ENCODE measurements around the gene TMEM151B. TPM values are rescaled to one million over a fixed set of nuclear protein-coding genes. Genes with fewer than 3 reads are reported as not detected.

Gene TMEM151B
- polyA plus RNA-seq, 1 of the 3 experiments (the other 2 are of a cell fraction): 0.05 TPM

GRCh38 chr6:44243345-44243744 is 26.9 kb upstream of the TMEM151B start:
- 91% methylated on average over 7 of the region's 7 CpGs for WGBS (ENCODE audit: low lambda C conversion rate)
- no peak overlapping the region for H3K4me3 ChIP-seq (ENCODE audit: low read depth in 2 of 2, low read length in 1 of 2)
- H3F3A ChIP-seq (replicated peaks; ENCODE audit: insufficient read depth): peaks cover 5% of the 10 kb centered on the region
- no peak for TF ChIP-seq FOXJ3 (CRISPR knock-in tag; IDR thresholded peaks at IDR 0.05)
- no peak for TF ChIP-seq CTCF (IDR thresholded peaks at IDR 0.05)
- TF ChIP-seq, protein P1, sequence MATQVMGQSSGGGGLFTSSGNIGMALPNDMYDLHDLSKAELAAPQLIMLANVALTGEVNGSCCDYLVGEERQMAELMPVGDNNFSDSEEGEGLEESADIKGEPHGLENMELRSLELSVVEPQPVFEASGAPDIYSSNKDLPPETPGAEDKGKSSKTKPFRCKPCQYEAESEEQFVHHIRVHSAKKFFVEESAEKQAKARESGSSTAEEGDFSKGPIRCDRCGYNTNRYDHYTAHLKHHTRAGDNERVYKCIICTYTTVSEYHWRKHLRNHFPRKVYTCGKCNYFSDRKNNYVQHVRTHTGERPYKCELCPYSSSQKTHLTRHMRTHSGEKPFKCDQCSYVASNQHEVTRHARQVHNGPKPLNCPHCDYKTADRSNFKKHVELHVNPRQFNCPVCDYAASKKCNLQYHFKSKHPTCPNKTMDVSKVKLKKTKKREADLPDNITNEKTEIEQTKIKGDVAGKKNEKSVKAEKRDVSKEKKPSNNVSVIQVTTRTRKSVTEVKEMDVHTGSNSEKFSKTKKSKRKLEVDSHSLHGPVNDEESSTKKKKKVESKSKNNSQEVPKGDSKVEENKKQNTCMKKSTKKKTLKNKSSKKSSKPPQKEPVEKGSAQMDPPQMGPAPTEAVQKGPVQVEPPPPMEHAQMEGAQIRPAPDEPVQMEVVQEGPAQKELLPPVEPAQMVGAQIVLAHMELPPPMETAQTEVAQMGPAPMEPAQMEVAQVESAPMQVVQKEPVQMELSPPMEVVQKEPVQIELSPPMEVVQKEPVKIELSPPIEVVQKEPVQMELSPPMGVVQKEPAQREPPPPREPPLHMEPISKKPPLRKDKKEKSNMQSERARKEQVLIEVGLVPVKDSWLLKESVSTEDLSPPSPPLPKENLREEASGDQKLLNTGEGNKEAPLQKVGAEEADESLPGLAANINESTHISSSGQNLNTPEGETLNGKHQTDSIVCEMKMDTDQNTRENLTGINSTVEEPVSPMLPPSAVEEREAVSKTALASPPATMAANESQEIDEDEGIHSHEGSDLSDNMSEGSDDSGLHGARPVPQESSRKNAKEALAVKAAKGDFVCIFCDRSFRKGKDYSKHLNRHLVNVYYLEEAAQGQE (IDR thresholded peaks at IDR 0.05; ENCODE audit: low read depth, low read length): no peak
- TF ChIP-seq MXI1 (IDR thresholded peaks at IDR 0.05; ENCODE audit: low read depth, low read length): no peak
- TF ChIP-seq GABPA (IDR thresholded peaks at IDR 0.05; ENCODE audit: low read depth): no peak
- no peak for TF ChIP-seq GATA2 (CRISPR knock-in tag; IDR thresholded peaks at IDR 0.05)
- TF ChIP-seq FOSL2 (IDR thresholded peaks at IDR 0.05; ENCODE audit: borderline replicate concordance, low read depth): no peak
- no peak for TF ChIP-seq USF2 (IDR thresholded peaks at IDR 0.05; ENCODE audit: borderline replicate concordance, low read depth, low read length)
- no peak for TF ChIP-seq SMC3 (IDR thresholded peaks at IDR 0.05; ENCODE audit: low read depth, low read length)
- TF ChIP-seq EZH2phosphoT487 (IDR thresholded peaks at IDR 0.05; ENCODE audit: borderline replicate concordance, low read depth): no peak
- TF ChIP-seq RAD21 (IDR thresholded peaks at IDR 0.05; ENCODE audit: low read length): no peak
- no peak for TF ChIP-seq RXRA (IDR thresholded peaks at IDR 0.05; ENCODE audit: borderline replicate concordance, low read depth)
- no peak for TF ChIP-seq EP300 (IDR thresholded peaks at IDR 0.05; ENCODE audit: borderline replicate concordance in 1 of 2, low read depth in 1 of 2, low read length in 1 of 2)
- no peak for TF ChIP-seq TCF12 (IDR thresholded peaks at IDR 0.05)
- no peak for TF ChIP-seq CHD2 (IDR thresholded peaks at IDR 0.05; ENCODE audit: low read length, partially characterized antibody)
- no peak for TF ChIP-seq NRF1 (IDR thresholded peaks at IDR 0.05; ENCODE audit: low read depth, low read length)
- no peak for TF ChIP-seq PBX3 (IDR thresholded peaks at IDR 0.05)
- no peak for TF ChIP-seq RCOR1 (IDR thresholded peaks at IDR 0.05; ENCODE audit: low read length)
- TF ChIP-seq, protein P2, sequence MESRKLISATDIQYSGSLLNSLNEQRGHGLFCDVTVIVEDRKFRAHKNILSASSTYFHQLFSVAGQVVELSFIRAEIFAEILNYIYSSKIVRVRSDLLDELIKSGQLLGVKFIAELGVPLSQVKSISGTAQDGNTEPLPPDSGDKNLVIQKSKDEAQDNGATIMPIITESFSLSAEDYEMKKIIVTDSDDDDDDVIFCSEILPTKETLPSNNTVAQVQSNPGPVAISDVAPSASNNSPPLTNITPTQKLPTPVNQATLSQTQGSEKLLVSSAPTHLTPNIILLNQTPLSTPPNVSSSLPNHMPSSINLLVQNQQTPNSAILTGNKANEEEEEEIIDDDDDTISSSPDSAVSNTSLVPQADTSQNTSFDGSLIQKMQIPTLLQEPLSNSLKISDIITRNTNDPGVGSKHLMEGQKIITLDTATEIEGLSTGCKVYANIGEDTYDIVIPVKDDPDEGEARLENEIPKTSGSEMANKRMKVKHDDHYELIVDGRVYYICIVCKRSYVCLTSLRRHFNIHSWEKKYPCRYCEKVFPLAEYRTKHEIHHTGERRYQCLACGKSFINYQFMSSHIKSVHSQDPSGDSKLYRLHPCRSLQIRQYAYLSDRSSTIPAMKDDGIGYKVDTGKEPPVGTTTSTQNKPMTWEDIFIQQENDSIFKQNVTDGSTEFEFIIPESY (IDR thresholded peaks at IDR 0.05; ENCODE audit: borderline replicate concordance, low read depth): no peak
- no peaks in the 10 kb centered on the region for H3K9me3 ChIP-seq
- no peak overlapping the region for H3K4me2 ChIP-seq
- peaks cover 0 to 10% of the 10 kb centered on the region in 2 experiments; a peak in 2 of 4 replicates for H3K4me1 ChIP-seq (ENCODE audit: control insufficient read depth in 1 of 2, insufficient read depth in 2 of 2, low read depth in 1 of 2, low read length in 1 of 2)
- H3K9ac ChIP-seq: no peak overlapping the region
- no peak overlapping the region for H2AFZ ChIP-seq (ENCODE audit: low read depth)
- no peak overlapping the region for H3K27ac ChIP-seq (ENCODE audit: low read depth in 2 of 2, low read length in 1 of 2)
- ChIA-PET POLR2A (no interaction called here), CTCF (interaction anchor here (0.7 to 8.4 kb wide), 5 partner anchors 8 to 95 kb away, joined by 4 to 115 read pairs (median 62); partner anchors contain the start of genes SLC29A1 and SLC35B2)
- H4K20me1 ChIP-seq (ENCODE audit: insufficient read depth): peaks cover 14% of the 10 kb centered on the region
- peaks cover 0 to 5% of the 10 kb centered on the region in 2 experiments for H3K36me3 ChIP-seq (replicated peaks in 1 of 2; ENCODE audit: control insufficient read depth in 1 of 2, insufficient read depth in 2 of 2, low read length in 1 of 2)
- peaks cover 16% of the 10 kb centered on the region for H3K79me2 ChIP-seq (ENCODE audit: insufficient read depth)
- DNase-seq: no peak
- no peaks in the 10 kb centered on the region for H3K27me3 ChIP-seq (ENCODE audit: insufficient read depth)
- H3K9me2 ChIP-seq: no peaks in the 10 kb centered on the region
